Measurements from ENCODE around the gene CEP128. TPM values are rescaled to one million over a fixed set of nuclear protein-coding genes. Genes with fewer than 3 reads are reported as not detected.
A peak's percentile ranks its signal among the peaks of the same experiment; 100 is the strongest.

Gene CEP128
- total and polyA plus RNA-seq, 2 experiments from 2014 or later: 2.4 to 5.2 TPM

DNA sequence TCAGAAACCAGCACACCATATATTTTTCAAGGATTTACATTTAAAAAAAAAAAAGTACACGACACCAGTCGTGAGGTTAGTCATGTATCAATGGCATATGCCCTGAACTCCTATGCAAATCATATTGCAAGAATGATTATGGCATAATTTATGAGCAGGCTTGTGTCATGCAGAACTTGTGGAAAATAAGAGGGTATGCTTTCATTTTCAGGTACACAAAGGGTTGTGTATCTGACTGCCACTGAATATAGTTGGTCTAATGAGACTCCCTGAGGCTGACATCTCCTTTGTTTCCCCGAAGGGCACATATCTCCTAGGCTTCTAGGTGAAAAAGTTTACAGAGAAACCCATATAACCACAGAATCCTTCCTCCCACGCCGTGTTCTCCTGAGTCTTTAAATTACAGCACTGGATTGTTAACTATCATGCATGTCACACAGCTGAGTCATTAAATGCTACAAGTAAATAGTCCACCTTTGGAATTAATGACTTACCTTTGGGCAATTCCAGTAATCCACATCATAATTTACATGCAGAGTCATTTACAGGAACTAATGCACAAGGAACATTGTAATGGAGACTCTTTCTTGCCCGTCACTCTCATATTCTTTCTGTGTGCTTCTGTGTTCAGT is 373.5 kb downstream of the CEP128 start:
- peak overlapping the region; percentile 29 for H3K4me2 ChIP-seq (ENCODE audit: unreplicated experiment)
- H3K36me3 ChIP-seq (ENCODE audit: low read depth): no peaks in the 10 kb centered on the region
- no peak overlapping the region for H3K27ac ChIP-seq
- 59 to 64% methylated on average over 6 of the region's 6 CpGs for WGBS, 2 experiments (ENCODE audit: low coverage in 1 of 2, low lambda C conversion rate in 2 of 2, missing lambda C conversion rate in 2 of 2)
- no peaks in the 10 kb centered on the region for H4K20me1 ChIP-seq (ENCODE audit: insufficient read depth)
- H3K9me2 ChIP-seq (ENCODE audit: insufficient read depth): no peaks in the 10 kb centered on the region
- H3F3A ChIP-seq (ENCODE audit: insufficient read depth): no peaks in the 10 kb centered on the region; the same call in 1 of the 2 replicates
- no peak overlapping the region for H2AFZ ChIP-seq
- H3K27me3 ChIP-seq (replicated peaks; ENCODE audit: insufficient read depth): no peaks in the 10 kb centered on the region
- H3K4me3 ChIP-seq: no peak overlapping the region
- in situ Hi-C loops (cut with MboI): no loop called here
- H3K9me3 ChIP-seq (ENCODE audit: low read depth): no peaks in the 10 kb centered on the region
- no peak overlapping the region for H3K9ac ChIP-seq
- no peaks in the 10 kb centered on the region for H3K79me2 ChIP-seq (ENCODE audit: insufficient read depth)
- H3K4me1 ChIP-seq (ENCODE audit: insufficient read depth): peaks cover 16% of the 10 kb centered on the region
- DNase-seq: peak; percentile 58
- no peak for TF ChIP-seq EZH2 (IDR thresholded peaks at IDR 0.05; ENCODE audit: insufficient read depth, poor library complexity, severe bottlenecking)
- TF ChIP-seq EZH2phosphoT487 (IDR thresholded peaks at IDR 0.05; ENCODE audit: insufficient read depth, low read depth): no peak

DNA sequence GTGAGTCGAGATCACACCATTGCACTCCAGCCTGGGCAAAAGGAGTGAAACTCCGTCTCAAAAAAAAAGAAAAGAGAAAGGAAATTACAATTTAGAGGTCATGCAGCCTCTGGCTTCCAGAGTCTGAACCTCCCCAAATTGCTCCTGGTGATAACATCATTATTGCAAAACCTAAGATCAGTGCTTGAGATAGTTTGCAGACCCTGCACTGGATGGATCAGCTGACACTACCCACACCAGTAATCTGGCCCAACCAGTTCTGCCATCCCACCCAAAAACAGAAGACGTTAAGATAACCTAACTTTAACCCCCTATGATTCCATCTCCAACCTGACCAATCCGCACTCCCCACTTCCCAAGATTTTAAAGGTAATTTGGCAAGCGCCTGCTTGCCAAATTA is 376.5 kb downstream of the CEP128 start:
- in situ Hi-C loops (cut with MboI): no loop called here
- no peak overlapping the region for H2AFZ ChIP-seq
- no peak for TF ChIP-seq EZH2 (IDR thresholded peaks at IDR 0.05; ENCODE audit: insufficient read depth, poor library complexity, severe bottlenecking)
- no peak for TF ChIP-seq EZH2phosphoT487 (IDR thresholded peaks at IDR 0.05; ENCODE audit: insufficient read depth, low read depth)
- H3K9me2 ChIP-seq (ENCODE audit: insufficient read depth): no peaks in the 10 kb centered on the region
- no peaks in the 10 kb centered on the region for H3K9me3 ChIP-seq (ENCODE audit: low read depth)
- H4K20me1 ChIP-seq (ENCODE audit: insufficient read depth): no peaks in the 10 kb centered on the region
- no peaks in the 10 kb centered on the region for H3K79me2 ChIP-seq (ENCODE audit: insufficient read depth)
- 81 to 87% methylated on average over 5 of the region's 5 CpGs for WGBS, 2 experiments (ENCODE audit: low coverage in 1 of 2, low lambda C conversion rate in 2 of 2, missing lambda C conversion rate in 2 of 2)
- H3K36me3 ChIP-seq (ENCODE audit: low read depth): no peaks in the 10 kb centered on the region
- no peaks in the 10 kb centered on the region for H3K27me3 ChIP-seq (replicated peaks; ENCODE audit: insufficient read depth)
- no peak overlapping the region for H3K27ac ChIP-seq
- H3F3A ChIP-seq (ENCODE audit: insufficient read depth): no peaks in the 10 kb centered on the region; the same call in 1 of the 2 replicates
- no peak overlapping the region for H3K9ac ChIP-seq
- no peak overlapping the region for H3K4me3 ChIP-seq
- peaks cover 16% of the 10 kb centered on the region for H3K4me1 ChIP-seq (ENCODE audit: insufficient read depth)
- DNase-seq: no peak
- H3K4me2 ChIP-seq (ENCODE audit: unreplicated experiment): no peak overlapping the region

DNA sequence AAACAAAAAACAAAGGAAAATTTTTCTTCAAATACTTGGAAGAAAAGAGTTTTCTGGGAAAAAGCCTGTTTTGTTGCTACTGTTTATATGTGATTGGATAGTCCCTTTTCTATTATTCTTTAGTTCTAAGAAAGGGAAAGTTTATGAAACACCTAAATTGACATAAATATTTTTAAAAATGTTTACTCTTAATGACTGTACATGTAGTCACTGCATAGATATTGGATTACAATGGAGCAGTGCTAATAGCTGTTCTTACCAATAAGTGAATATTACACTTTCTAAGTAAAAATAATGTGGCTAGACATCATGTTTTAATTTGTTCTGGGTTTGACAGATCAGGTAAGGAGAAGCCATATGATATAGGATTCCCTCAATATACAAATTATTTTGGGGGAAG is 377.5 kb downstream of the CEP128 start:
- no peaks in the 10 kb centered on the region for H3K79me2 ChIP-seq (ENCODE audit: insufficient read depth)
- in situ Hi-C loops (cut with MboI): no loop called here
- H2AFZ ChIP-seq: no peak overlapping the region
- no peak overlapping the region for H3K4me3 ChIP-seq
- H3K27ac ChIP-seq: no peak overlapping the region
- TF ChIP-seq EZH2 (IDR thresholded peaks at IDR 0.05; ENCODE audit: insufficient read depth, poor library complexity, severe bottlenecking): no peak
- no peak for TF ChIP-seq EZH2phosphoT487 (IDR thresholded peaks at IDR 0.05; ENCODE audit: insufficient read depth, low read depth)
- H3K9ac ChIP-seq: no peak overlapping the region
- H3K4me1 ChIP-seq (ENCODE audit: insufficient read depth): peaks cover 16% of the 10 kb centered on the region
- no peak overlapping the region for H3K4me2 ChIP-seq (ENCODE audit: unreplicated experiment)
- no peaks in the 10 kb centered on the region for H3K9me2 ChIP-seq (ENCODE audit: insufficient read depth)
- H3K27me3 ChIP-seq (replicated peaks; ENCODE audit: insufficient read depth): no peaks in the 10 kb centered on the region
- DNase-seq: no peak
- no peaks in the 10 kb centered on the region for H3K9me3 ChIP-seq (ENCODE audit: low read depth)
- H3F3A ChIP-seq (ENCODE audit: insufficient read depth): no peaks in the 10 kb centered on the region; the same call in 1 of the 2 replicates
- H3K36me3 ChIP-seq (ENCODE audit: low read depth): no peaks in the 10 kb centered on the region
- H4K20me1 ChIP-seq (ENCODE audit: insufficient read depth): no peaks in the 10 kb centered on the region

DNA sequence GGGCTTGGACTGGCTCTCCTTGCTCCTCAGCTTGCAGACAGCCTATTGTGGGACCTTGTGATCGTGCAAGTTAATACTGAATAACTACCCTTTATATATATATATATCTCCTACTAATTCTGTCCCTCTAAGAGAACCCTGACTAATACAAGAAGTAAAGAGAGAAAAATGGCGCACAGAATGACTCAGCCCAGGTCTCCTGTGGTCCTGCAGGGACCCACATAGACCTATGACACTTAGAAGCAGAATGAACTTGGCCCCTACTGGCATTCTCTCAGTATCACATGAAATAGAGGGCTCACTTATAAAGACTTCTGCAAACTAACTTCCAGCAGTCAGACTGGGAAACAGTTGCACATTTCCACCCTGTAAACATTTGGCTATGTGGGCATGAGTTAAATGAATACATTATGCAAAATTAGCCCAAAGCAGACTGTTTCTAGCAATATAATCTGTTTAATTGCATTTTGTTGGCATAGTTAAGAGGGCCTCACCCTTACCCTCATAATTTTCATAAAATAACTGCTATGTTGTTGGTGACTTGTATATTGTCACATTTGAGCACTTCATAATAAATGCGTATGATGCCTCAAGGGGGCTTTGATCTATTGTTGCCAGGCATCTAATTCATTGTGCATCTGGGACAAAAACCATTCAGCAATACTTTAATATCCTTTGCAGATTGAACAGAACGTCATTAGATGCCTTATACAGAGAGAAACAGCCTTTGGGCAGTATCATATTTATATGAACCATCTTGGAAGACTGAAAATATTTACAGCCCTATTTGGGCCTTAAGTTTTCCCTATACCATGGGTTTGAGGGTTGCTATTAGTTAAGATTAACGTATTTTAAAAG is 380.5 kb downstream of the CEP128 start:
- 78 to 83% methylated on average over 5 of the region's 5 CpGs for WGBS, 2 experiments (ENCODE audit: low coverage in 1 of 2, low lambda C conversion rate in 2 of 2, missing lambda C conversion rate in 2 of 2)
- no peak for DNase-seq

More for the DNA sequence above, 380.5 kb downstream of the CEP128 start:
- H3F3A ChIP-seq (ENCODE audit: insufficient read depth): no peaks in the 10 kb centered on the region
- TF ChIP-seq EZH2 (IDR thresholded peaks at IDR 0.05; ENCODE audit: insufficient read depth, poor library complexity, severe bottlenecking) (no peak), EZH2phosphoT487 (IDR thresholded peaks at IDR 0.05; ENCODE audit: insufficient read depth, low read depth) (no peak)
- H3K27me3 ChIP-seq (replicated peaks; ENCODE audit: insufficient read depth): no peaks in the 10 kb centered on the region
- no peaks in the 10 kb centered on the region for H3K79me2 ChIP-seq (ENCODE audit: insufficient read depth)
- in situ Hi-C loops (cut with MboI): no loop called here
- no peaks in the 10 kb centered on the region for H3K9me3 ChIP-seq (ENCODE audit: low read depth)
- no peaks in the 10 kb centered on the region for H3K4me1 ChIP-seq (ENCODE audit: insufficient read depth)
- H3K36me3 ChIP-seq (ENCODE audit: low read depth): no peaks in the 10 kb centered on the region
- no peak overlapping the region for H2AFZ ChIP-seq
- H3K9ac ChIP-seq: no peak overlapping the region
- H3K4me3 ChIP-seq: no peak overlapping the region
- H3K27ac ChIP-seq: no peak overlapping the region
- H3K9me2 ChIP-seq (ENCODE audit: insufficient read depth): 0 out of 2 replicates have a peak, but pooled peaks cover 1% of the 10 kb centered on the region
- H3K4me2 ChIP-seq (ENCODE audit: unreplicated experiment): no peak overlapping the region
- H4K20me1 ChIP-seq (ENCODE audit: insufficient read depth): no peaks in the 10 kb centered on the region
